ENCODE data around the gene HIVEP3. TPM values are rescaled to one million over a fixed set of nuclear protein-coding genes. Genes with fewer than 3 reads are reported as not detected.

The HIVEP3 gene
- total RNA-seq, 1 donor from 2014 or later = 73.9 TPM

- Mint-ChIP-seq H3K27ac (peak overlapping the region; percentile 94), H3K36me3 (ENCODE audit: low read depth) (no peaks in the 10 kb centered on the region), H3K9me3 (no peaks in the 10 kb centered on the region), H3K4me1 (peaks cover 87% of the 10 kb centered on the region), H3K27me3 (no peaks in the 10 kb centered on the region), H3K4me3 (peak overlapping the region; percentile 61)
- DNase-seq = peak; percentile 92
- intact Hi-C loops (cut with micrococcal nuclease) = loop anchor here (1.0 to 2.0 kb wide), 7 partner anchors 11 to 123 kb away; no protein-coding TSS in a partner anchor
These were observed 179.4 kb downstream of the HIVEP3 start for GRCh38 chr1:41739061-41739955.

- no peaks in the 10 kb centered on the region for H3K36me3 Mint-ChIP-seq (ENCODE audit: low read depth)
- H3K9me3 Mint-ChIP-seq = no peaks in the 10 kb centered on the region
- peak overlapping the region; percentile 61 for H3K4me3 Mint-ChIP-seq
- H3K27me3 Mint-ChIP-seq = no peaks in the 10 kb centered on the region
- no peak for DNase-seq
- intact Hi-C loops (cut with micrococcal nuclease) = loop anchor here (2.0 kb wide), 1 partner anchor 124 kb away; no protein-coding TSS in a partner anchor
- H3K4me1 Mint-ChIP-seq = peaks cover 87% of the 10 kb centered on the region
- H3K27ac Mint-ChIP-seq = peak overlapping the region; percentile 94
These were observed 180.2 kb downstream of the HIVEP3 start for GRCh38 chr1:41738475-41738874.

- Mint-ChIP-seq H3K4me3 (peak overlapping the region; percentile 32), H3K27me3 (no peaks in the 10 kb centered on the region), H3K9me3 (no peaks in the 10 kb centered on the region), H3K36me3 (ENCODE audit: low read depth) (no peaks in the 10 kb centered on the region), H3K27ac (peak overlapping the region; percentile 94), H3K4me1 (peaks cover 83% of the 10 kb centered on the region)
- intact Hi-C loops (cut with micrococcal nuclease) = loop anchor here (2.0 kb wide), 1 partner anchor 125 kb away; no protein-coding TSS in a partner anchor
- no peak for DNase-seq
These were observed 180.7 kb downstream of the HIVEP3 start for GRCh38 chr1:41738006-41738405.

- intact Hi-C loops (cut with micrococcal nuclease) = no loop called here
- peaks cover 65% of the 10 kb centered on the region for H3K4me1 Mint-ChIP-seq
- H3K27me3 Mint-ChIP-seq = no peaks in the 10 kb centered on the region
- no peak overlapping the region for H3K4me3 Mint-ChIP-seq
- peak overlapping the region; percentile 11 for H3K27ac Mint-ChIP-seq
- no peak for DNase-seq
- H3K36me3 Mint-ChIP-seq (ENCODE audit: low read depth) = peaks cover 3% of the 10 kb centered on the region
- H3K9me3 Mint-ChIP-seq = peaks cover 5% of the 10 kb centered on the region
These were observed 183.0 kb downstream of the HIVEP3 start for GRCh38 chr1:41735631-41736260.

GRCh38 chr1:41735139-41735538 is 183.6 kb downstream of the HIVEP3 start:
- Mint-ChIP-seq H3K4me1 (peaks cover 59% of the 10 kb centered on the region), H3K36me3 (ENCODE audit: low read depth) (peaks cover 3% of the 10 kb centered on the region)
- intact Hi-C loops (cut with micrococcal nuclease) = no loop called here

GRCh38 chr1:41734201-41734970 is 184.3 kb downstream of the HIVEP3 start:
- no peak for DNase-seq
- Mint-ChIP-seq H3K27ac (peak overlapping the region; percentile 42), H3K36me3 (ENCODE audit: low read depth) (peaks cover 3% of the 10 kb centered on the region), H3K4me1 (peaks cover 56% of the 10 kb centered on the region), H3K27me3 (no peaks in the 10 kb centered on the region), H3K4me3 (no peak overlapping the region), H3K9me3 (peaks cover 5% of the 10 kb centered on the region)
- intact Hi-C loops (cut with micrococcal nuclease) = no loop called here

More at GRCh38 chr1:41735139-41735538, 183.6 kb downstream of the HIVEP3 start:
- H3K9me3 Mint-ChIP-seq = peaks cover 5% of the 10 kb centered on the region
- H3K4me3 Mint-ChIP-seq = no peak overlapping the region
- H3K27me3 Mint-ChIP-seq = no peaks in the 10 kb centered on the region
- no peak overlapping the region for H3K27ac Mint-ChIP-seq
- DNase-seq = no peak

- DNase-seq = no peak
- H3K27ac Mint-ChIP-seq = peak overlapping the region; percentile 42
- peaks cover 3% of the 10 kb centered on the region for H3K36me3 Mint-ChIP-seq (ENCODE audit: low read depth)
- H3K4me1 Mint-ChIP-seq = peaks cover 57% of the 10 kb centered on the region
- H3K9me3 Mint-ChIP-seq = peaks cover 5% of the 10 kb centered on the region
- intact Hi-C loops (cut with micrococcal nuclease) = no loop called here
- H3K4me3 Mint-ChIP-seq = no peak overlapping the region
- no peaks in the 10 kb centered on the region for H3K27me3 Mint-ChIP-seq
These were observed 185.0 kb downstream of the HIVEP3 start for GRCh38 chr1:41733725-41734124.

GRCh38 chr1:41733021-41733420 is 185.7 kb downstream of the HIVEP3 start:
- peaks cover 57% of the 10 kb centered on the region for H3K4me1 Mint-ChIP-seq
- H3K9me3 Mint-ChIP-seq = peaks cover 5% of the 10 kb centered on the region
- intact Hi-C loops (cut with micrococcal nuclease) = no loop called here
- no peak overlapping the region for H3K4me3 Mint-ChIP-seq
- no peak overlapping the region for H3K27ac Mint-ChIP-seq
- DNase-seq = no peak
- H3K36me3 Mint-ChIP-seq (ENCODE audit: low read depth) = peaks cover 3% of the 10 kb centered on the region
- no peaks in the 10 kb centered on the region for H3K27me3 Mint-ChIP-seq

GRCh38 chr1:41731516-41732030 is 187.1 kb downstream of the HIVEP3 start:
- H3K36me3 Mint-ChIP-seq (ENCODE audit: low read depth) = peaks cover 3% of the 10 kb centered on the region

GRCh38 chr1:41730806-41731205 is 187.9 kb downstream of the HIVEP3 start:
- intact Hi-C loops (cut with micrococcal nuclease) = no loop called here
- Mint-ChIP-seq H3K4me3 (no peak overlapping the region), H3K4me1 (peaks cover 63% of the 10 kb centered on the region), H3K36me3 (ENCODE audit: low read depth) (peaks cover 3% of the 10 kb centered on the region), H3K9me3 (peaks cover 5% of the 10 kb centered on the region), H3K27ac (no peak overlapping the region), H3K27me3 (no peaks in the 10 kb centered on the region)
- no peak for DNase-seq

More at GRCh38 chr1:41731516-41732030, 187.1 kb downstream of the HIVEP3 start:
- Mint-ChIP-seq H3K27me3 (no peaks in the 10 kb centered on the region), H3K27ac (no peak overlapping the region), H3K4me3 (no peak overlapping the region), H3K4me1 (peaks cover 58% of the 10 kb centered on the region), H3K9me3 (peaks cover 5% of the 10 kb centered on the region)
- intact Hi-C loops (cut with micrococcal nuclease) = no loop called here
- no peak for DNase-seq

GRCh38 chr1:41728403-41729202 is 190.1 kb downstream of the HIVEP3 start:
- Mint-ChIP-seq H3K4me3 (peak overlapping the region; percentile 50), H3K4me1 (peaks cover 47% of the 10 kb centered on the region), H3K36me3 (ENCODE audit: low read depth) (peaks cover 3% of the 10 kb centered on the region), H3K9me3 (peaks cover 5% of the 10 kb centered on the region), H3K27me3 (no peaks in the 10 kb centered on the region), H3K27ac (peak overlapping the region; percentile 90)
- DNase-seq = peak; percentile 76
- intact Hi-C loops (cut with micrococcal nuclease) = loop anchor here (1.0 to 5.0 kb wide), 3 partner anchors 11 to 56 kb away; no protein-coding TSS in a partner anchor

- peaks cover 51% of the 10 kb centered on the region for H3K4me1 Mint-ChIP-seq
- H3K9me3 Mint-ChIP-seq = peaks cover 5% of the 10 kb centered on the region
- H3K27ac Mint-ChIP-seq = peak overlapping the region; percentile 90
- intact Hi-C loops (cut with micrococcal nuclease) = loop anchor here (1.0 to 5.0 kb wide), 3 partner anchors 12 to 55 kb away; no protein-coding TSS in a partner anchor
- no peaks in the 10 kb centered on the region for H3K27me3 Mint-ChIP-seq
- DNase-seq = no peak
- peak overlapping the region; percentile 50 for H3K4me3 Mint-ChIP-seq
- H3K36me3 Mint-ChIP-seq (ENCODE audit: low read depth) = peaks cover 3% of the 10 kb centered on the region
These were observed 191.0 kb downstream of the HIVEP3 start for GRCh38 chr1:41727749-41728115.
